ENCODE data around the gene ARMC6. TPM values are rescaled to one million over a fixed set of nuclear protein-coding genes. Genes with fewer than 3 reads are reported as not detected.

ARMC6 gene
- total RNA-seq, 1 donor from 2014 or later: 36.0 TPM

- Mint-ChIP-seq H3K4me1 (ENCODE audit: low read depth, unreplicated experiment) (peaks cover 17% of the 10 kb centered on the region), H3K27ac (ENCODE audit: unreplicated experiment) (no peak overlapping the region), H3K27me3 (ENCODE audit: low read depth, unreplicated experiment) (no peaks in the 10 kb centered on the region), H3K9me3 (ENCODE audit: unreplicated experiment) (no peaks in the 10 kb centered on the region), H3K36me3 (ENCODE audit: low read depth, unreplicated experiment) (peaks cover 34% of the 10 kb centered on the region), H3K4me3 (ENCODE audit: unreplicated experiment) (no peak overlapping the region)
- Histone ChIP-seq H4K20me1 (ENCODE audit: insufficient read depth, low read length) (peaks cover 87% of the 10 kb centered on the region), H3K4me1 (ENCODE audit: insufficient read depth, low read length) (peaks cover 15% of the 10 kb centered on the region), H3K79me2 (ENCODE audit: insufficient read depth, low read length) (peaks cover 7% of the 10 kb centered on the region), H3K9ac (ENCODE audit: low read length) (peak overlapping the region; percentile 17), H3K27me3 (ENCODE audit: insufficient read depth, low read length) (no peaks in the 10 kb centered on the region), H3K36me3 (ENCODE audit: insufficient read depth, low read length) (peaks cover 38% of the 10 kb centered on the region), H2AFZ (ENCODE audit: low read depth, low read length) (no peak overlapping the region), H3K27ac (ENCODE audit: low read depth, low read length) (no peak overlapping the region), H3K4me3 (ENCODE audit: insufficient read depth, low read depth, low read length) (no peak overlapping the region), H3K9me3 (ENCODE audit: insufficient read depth, low read depth, low read length) (no peaks in the 10 kb centered on the region), H3K4me2 (ENCODE audit: low read length) (peak overlapping the region; percentile 25)
- no peak for FAIRE-seq
- TF ChIP-seq, protein P1, sequence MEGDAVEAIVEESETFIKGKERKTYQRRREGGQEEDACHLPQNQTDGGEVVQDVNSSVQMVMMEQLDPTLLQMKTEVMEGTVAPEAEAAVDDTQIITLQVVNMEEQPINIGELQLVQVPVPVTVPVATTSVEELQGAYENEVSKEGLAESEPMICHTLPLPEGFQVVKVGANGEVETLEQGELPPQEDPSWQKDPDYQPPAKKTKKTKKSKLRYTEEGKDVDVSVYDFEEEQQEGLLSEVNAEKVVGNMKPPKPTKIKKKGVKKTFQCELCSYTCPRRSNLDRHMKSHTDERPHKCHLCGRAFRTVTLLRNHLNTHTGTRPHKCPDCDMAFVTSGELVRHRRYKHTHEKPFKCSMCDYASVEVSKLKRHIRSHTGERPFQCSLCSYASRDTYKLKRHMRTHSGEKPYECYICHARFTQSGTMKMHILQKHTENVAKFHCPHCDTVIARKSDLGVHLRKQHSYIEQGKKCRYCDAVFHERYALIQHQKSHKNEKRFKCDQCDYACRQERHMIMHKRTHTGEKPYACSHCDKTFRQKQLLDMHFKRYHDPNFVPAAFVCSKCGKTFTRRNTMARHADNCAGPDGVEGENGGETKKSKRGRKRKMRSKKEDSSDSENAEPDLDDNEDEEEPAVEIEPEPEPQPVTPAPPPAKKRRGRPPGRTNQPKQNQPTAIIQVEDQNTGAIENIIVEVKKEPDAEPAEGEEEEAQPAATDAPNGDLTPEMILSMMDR (IDR thresholded peaks at IDR 0.05; ENCODE audit: insufficient read depth, low read depth, low read length): no peak
- TF ChIP-seq EZH2 (IDR thresholded peaks at IDR 0.05; ENCODE audit: insufficient read depth, low read length): no peak
- peak; percentile 39 for DNase-seq (ENCODE audit: low read depth)
Observed at GRCh38 chr19:18999016-18999758, 34.2 kb upstream of the ARMC6 start.

DNA sequence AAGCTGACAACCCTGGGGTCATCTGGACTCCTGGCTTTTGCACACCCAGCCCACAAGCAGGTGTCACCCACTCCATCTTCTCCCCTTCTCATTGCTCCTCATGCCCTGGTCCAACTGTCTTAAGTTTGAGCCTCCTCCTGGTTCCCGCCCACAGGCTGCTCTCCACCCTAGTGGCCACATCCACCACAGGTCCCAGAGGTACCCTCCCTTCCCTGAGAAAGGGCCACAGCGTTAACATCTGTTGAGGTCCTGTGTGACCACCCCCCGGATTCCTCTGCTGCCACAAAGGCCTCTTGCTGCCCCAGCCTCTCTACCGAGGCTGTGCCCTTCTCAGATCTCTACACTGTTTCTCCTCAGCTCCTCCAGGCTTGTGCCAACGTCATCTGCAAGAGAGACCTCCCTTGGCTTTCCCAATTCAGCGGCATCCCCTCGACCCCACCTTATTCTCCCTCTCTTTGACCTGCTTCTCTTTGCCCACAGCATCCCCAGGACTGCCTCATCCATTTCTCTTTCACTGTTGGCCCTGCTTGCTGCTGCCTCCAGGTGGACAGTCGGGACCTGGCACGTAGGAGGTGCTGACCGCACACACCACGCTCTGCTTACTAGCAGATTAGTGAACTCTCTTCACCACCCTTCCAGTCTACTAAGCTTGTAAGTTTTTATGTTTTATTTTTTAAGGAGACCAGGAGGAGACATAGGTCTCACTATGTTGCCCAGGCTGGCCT lies 33.3 kb upstream of the ARMC6 start:
- TF ChIP-seq, protein P1 (IDR thresholded peaks at IDR 0.05; ENCODE audit: insufficient read depth, low read depth, low read length): peak; percentile 12
- no peak for TF ChIP-seq EZH2 (IDR thresholded peaks at IDR 0.05; ENCODE audit: insufficient read depth, low read length)
- Mint-ChIP-seq H3K4me3 (ENCODE audit: unreplicated experiment) (no peak overlapping the region), H3K9me3 (ENCODE audit: unreplicated experiment) (no peaks in the 10 kb centered on the region), H3K4me1 (ENCODE audit: low read depth, unreplicated experiment) (peaks cover 17% of the 10 kb centered on the region), H3K36me3 (ENCODE audit: low read depth, unreplicated experiment) (peaks cover 38% of the 10 kb centered on the region), H3K27me3 (ENCODE audit: low read depth, unreplicated experiment) (no peaks in the 10 kb centered on the region), H3K27ac (ENCODE audit: unreplicated experiment) (no peak overlapping the region)
- Histone ChIP-seq H3K4me2 (ENCODE audit: low read length) (no peak overlapping the region), H3K27me3 (ENCODE audit: insufficient read depth, low read length) (no peaks in the 10 kb centered on the region), H3K9me3 (ENCODE audit: insufficient read depth, low read depth, low read length) (no peaks in the 10 kb centered on the region), H3K36me3 (ENCODE audit: insufficient read depth, low read length) (peaks cover 38% of the 10 kb centered on the region), H3K9ac (ENCODE audit: low read length) (no peak overlapping the region), H3K79me2 (ENCODE audit: insufficient read depth, low read length) (peaks cover 7% of the 10 kb centered on the region), H3K4me1 (ENCODE audit: insufficient read depth, low read length) (peaks cover 15% of the 10 kb centered on the region), H2AFZ (ENCODE audit: low read depth, low read length) (no peak overlapping the region), H3K27ac (ENCODE audit: low read depth, low read length) (no peak overlapping the region), H4K20me1 (ENCODE audit: insufficient read depth, low read length) (peaks cover 87% of the 10 kb centered on the region), H3K4me3 (ENCODE audit: insufficient read depth, low read depth, low read length) (no peak overlapping the region)
- FAIRE-seq (no peak), DNase-seq (ENCODE audit: low read depth) (no peak)

All from astrocyte (in vitro differentiated cells and primary cell).